ENCODE results near the gene KRTAP9-1.
"Not testable (repeated sequence)": the region's sequence is repeated elsewhere in the genome, so short reads cannot be mapped to it uniquely, and the experiment has no call there.

The KRTAP9-1 gene, protein sequence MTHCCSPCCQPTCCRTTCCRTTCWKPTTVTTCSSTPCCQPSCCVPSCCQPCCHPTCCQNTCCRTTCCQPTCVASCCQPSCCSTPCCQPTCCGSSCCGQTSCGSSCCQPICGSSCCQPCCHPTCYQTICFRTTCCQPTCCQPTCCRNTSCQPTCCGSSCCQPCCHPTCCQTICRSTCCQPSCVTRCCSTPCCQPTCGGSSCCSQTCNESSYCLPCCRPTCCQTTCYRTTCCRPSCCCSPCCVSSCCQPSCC
- long read RNA-seq = 0 reads

- H3K27ac ChIP-seq (replicated peaks); DNase-seq (ENCODE audit: low read depth in 1 of 2, low spot score in 1 of 2); H3K4me3 ChIP-seq (replicated peaks; ENCODE audit: insufficient read depth, low read length); H3K27me3 ChIP-seq (ENCODE audit: insufficient read depth, poor library complexity, severe bottlenecking): not testable (repeated sequence)
Measured at GRCh38 chr17:41189837-41190318, at the start of gene KRTAP9-1. Gene KRTAP9-1 (plus strand): TSS chr17:41189887. CDS start chr17:41189887, 0 bp downstream.

DNA sequence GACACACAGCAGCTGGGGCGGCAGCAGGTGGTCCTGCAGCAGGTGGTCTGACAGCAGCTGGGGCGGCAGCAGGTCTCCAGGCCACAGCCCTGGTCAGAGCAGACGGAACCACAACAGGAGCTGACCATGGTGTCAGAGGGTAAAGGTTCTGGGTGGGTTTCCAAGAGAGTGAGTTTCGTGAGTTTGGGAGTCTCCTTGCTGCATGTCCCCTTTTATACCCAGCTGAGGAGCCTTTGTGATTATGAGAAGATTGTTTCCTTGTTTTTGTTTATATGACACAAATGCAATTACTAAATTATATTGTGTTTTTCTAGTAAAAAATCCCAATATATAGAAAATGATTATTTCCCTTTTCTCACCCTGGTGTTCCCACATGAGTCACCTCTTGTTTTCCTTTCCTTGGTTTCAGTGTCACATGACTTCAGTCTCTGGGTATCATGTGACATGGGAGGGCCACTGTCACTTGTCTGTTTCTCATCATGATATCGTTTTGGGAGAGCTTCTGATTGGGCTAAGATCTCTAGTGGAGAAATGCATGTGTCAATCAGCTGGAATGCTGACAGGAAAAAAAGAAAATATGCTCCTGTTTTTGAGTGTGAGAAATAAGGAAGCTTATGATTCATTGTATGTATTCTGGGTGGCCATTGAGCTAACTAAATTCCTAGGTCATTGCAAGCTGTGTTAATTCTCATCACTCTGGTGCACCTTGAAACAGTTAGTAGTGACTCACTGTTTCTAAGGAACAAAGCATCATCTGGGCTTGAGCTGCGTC, 49.1 kb upstream of the KRTAP9-1 start, which contains the start of gene KRTAP4-6:
Gene KRTAP4-6 (minus strand): TSS at position 185 of the 772 bp plus-strand sequence. CDS start 57 bp downstream, at position 128.
- DNase-seq (ENCODE audit: low read depth in 1 of 2, low spot score in 1 of 2) = no peak
- H3K27me3 ChIP-seq (ENCODE audit: insufficient read depth, poor library complexity, severe bottlenecking) = no peaks in the 10 kb centered on the region
- no peak within 1 kb of the TSS for H3K27ac ChIP-seq (replicated peaks)
- H3K4me3 ChIP-seq (replicated peaks; ENCODE audit: insufficient read depth, low read length) = no peak within 1 kb of the TSS
- TF ChIP-seq GABPA (IDR thresholded peaks at IDR 0.05; ENCODE audit: low read depth) = no peak
- no peak for TF ChIP-seq CTCF (IDR thresholded peaks at IDR 0.05; ENCODE audit: insufficient read depth, low read length)
- no peak for TF ChIP-seq SPI1 (IDR thresholded peaks at IDR 0.05; ENCODE audit: borderline replicate concordance, low read depth)
- TF ChIP-seq POLR2AphosphoS5 (IDR thresholded peaks at IDR 0.05; ENCODE audit: low read depth) = no peak
- no peak for TF ChIP-seq REST (IDR thresholded peaks at IDR 0.05; ENCODE audit: insufficient replicate concordance, low read depth)

DNA sequence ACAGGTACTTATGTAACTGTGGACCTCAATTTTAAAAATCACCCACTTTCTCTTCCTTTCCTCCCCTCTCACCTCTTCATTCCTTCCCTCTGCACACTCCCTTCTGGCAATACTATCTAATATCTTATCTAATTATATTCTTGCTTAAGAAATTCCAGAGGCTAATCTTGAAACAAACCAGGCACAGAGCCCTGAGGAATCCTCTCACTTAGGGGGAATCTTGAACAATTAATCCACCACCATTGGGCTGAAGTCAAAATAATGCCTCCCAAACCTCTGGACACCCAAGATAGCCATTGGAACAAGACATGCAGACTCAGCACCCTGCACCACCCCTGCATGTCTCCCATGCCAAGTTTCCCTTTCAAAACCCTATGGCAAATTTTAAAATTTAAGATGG, 48.3 kb upstream of the KRTAP9-1 start:
- H3K27ac ChIP-seq (replicated peaks) = no peak overlapping the region
- no peak for TF ChIP-seq POLR2AphosphoS5 (IDR thresholded peaks at IDR 0.05; ENCODE audit: low read depth)
- no peak for TF ChIP-seq SPI1 (IDR thresholded peaks at IDR 0.05; ENCODE audit: borderline replicate concordance, low read depth)
- no peak for TF ChIP-seq GABPA (IDR thresholded peaks at IDR 0.05; ENCODE audit: low read depth)

GRCh38 chr17:41144846-41145245, 44.8 kb upstream of the KRTAP9-1 start:
- Histone ChIP-seq H3K27me3 (ENCODE audit: insufficient read depth, poor library complexity, severe bottlenecking) (no peaks in the 10 kb centered on the region), H3K27ac (replicated peaks) (no peak overlapping the region), H3K4me3 (replicated peaks; ENCODE audit: insufficient read depth, low read length) (no peak overlapping the region)
- DNase-seq (ENCODE audit: low read depth in 1 of 2, low spot score in 1 of 2) = no peak
- TF ChIP-seq GABPA (IDR thresholded peaks at IDR 0.05; ENCODE audit: low read depth) = no peak
- no peak for TF ChIP-seq REST (IDR thresholded peaks at IDR 0.05; ENCODE audit: insufficient replicate concordance, low read depth)
- TF ChIP-seq CTCF (IDR thresholded peaks at IDR 0.05; ENCODE audit: insufficient read depth, low read length) = no peak
- TF ChIP-seq SPI1 (IDR thresholded peaks at IDR 0.05; ENCODE audit: borderline replicate concordance, low read depth) = no peak
- TF ChIP-seq POLR2AphosphoS5 (IDR thresholded peaks at IDR 0.05; ENCODE audit: low read depth) = no peak

More for the DNA sequence above, 48.3 kb upstream of the KRTAP9-1 start:
- Histone ChIP-seq H3K4me3 (replicated peaks; ENCODE audit: insufficient read depth, low read length) (no peak overlapping the region), H3K27me3 (ENCODE audit: insufficient read depth, poor library complexity, severe bottlenecking) (no peaks in the 10 kb centered on the region)
- no peak for DNase-seq (ENCODE audit: low read depth in 1 of 2, low spot score in 1 of 2)
